HG02610 (cell line): Measurements from ENCODE around the gene YARS1.

Experiments used
- ATAC-seq: cut with Tn5 transposase; IDR thresholded peaks from one replicate; pipeline ENCODE4 v1.9.1; 2021; ENCODE audit warnings: mild to moderate bottlenecking, moderate library complexity; ENCODE audit not compliant: unreplicated experiment

The YARS1 gene

GRCh38 chr1:32817159-32817814, at the start of gene YARS1, which contains the start of gene S100PBP:
TSS of gene YARS1 (minus strand) at chr1:32817358. CDS start at chr1:32817244, 114 bp downstream.
TSS of gene S100PBP (plus strand) at chr1:32817653. CDS start at chr1:32826100, 8,447 bp downstream.
- peak; percentile 84 for ATAC-seq

- no peak for ATAC-seq
These were observed 48.7 kb upstream of the YARS1 start for GRCh38 chr1:32865639-32866405.

GRCh38 chr1:32864375-32865019, 47.3 kb upstream of the YARS1 start:
- no peak for ATAC-seq

GRCh38 chr1:32863881-32864245, 46.7 kb upstream of the YARS1 start:
- no peak for ATAC-seq

DNA sequence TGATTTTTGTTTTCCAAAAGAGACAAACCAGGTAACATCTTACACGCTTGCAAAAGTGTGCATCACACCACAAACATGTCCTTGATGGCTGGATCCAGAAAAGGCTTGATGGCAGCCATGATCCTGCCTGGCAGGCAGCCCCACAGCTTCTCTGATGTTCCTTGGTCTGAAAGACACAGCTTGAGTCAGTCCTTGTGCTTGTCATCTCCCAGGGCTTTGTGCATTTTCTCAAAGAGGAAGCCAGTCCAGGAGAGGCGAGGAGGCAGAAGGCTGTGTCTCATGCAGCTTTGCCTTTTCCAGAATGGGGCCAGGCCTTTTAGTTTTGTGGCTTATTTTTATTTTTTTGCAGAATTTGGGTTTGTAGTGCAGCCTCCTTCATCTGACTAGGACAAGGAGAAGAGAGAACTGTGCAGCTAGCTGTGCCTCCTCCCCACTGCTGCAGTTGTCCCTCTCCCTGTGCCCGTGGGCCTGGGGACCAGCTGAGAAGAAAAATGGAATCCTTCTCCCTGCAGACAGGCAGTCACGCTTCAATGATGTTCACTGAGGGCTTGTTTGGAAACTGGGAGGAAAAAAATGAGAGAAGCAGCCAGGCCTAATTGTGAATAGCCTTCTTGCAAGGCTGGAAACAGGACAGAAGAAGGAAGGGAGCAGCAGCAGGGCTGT, 46.2 kb upstream of the YARS1 start:
- ATAC-seq = no peak

DNA sequence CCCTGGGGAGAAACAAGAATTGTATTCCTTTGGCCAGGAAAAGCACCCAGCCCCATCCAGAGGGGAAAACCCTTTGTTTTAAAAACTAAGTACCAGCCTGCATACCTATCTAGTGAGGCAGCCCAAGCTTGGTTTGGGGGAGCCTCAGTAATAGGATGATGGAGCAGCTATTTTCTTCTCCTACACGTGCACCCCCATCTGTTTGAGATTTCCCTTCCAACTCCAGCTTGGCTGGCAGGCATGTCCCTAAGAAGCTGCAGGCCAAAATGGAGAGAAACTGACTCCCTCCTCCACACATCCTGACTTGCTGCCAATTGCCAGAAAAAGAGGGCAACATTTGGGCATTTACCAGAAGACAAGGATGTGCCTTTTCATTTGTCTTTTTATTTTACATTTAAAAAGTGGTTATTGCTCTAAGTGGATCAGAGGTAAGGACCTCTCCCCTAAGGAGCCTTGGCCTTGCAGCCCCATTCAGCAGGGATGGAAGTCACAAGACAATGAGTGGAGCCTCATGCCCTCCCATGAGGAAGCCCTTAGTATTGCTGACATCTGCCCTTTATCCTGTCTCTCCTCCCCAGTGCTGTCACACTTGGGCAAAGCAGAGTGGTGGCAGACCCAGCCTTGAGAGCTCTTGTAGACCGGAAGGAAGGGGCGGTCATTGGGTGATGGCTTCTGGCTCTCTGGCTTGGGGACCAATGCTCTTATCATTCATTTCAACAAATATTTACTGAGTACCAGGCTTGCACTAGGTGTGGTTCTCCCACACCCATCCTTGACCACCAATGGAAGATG, 44.9 kb upstream of the YARS1 start:
- no peak for ATAC-seq

DNA sequence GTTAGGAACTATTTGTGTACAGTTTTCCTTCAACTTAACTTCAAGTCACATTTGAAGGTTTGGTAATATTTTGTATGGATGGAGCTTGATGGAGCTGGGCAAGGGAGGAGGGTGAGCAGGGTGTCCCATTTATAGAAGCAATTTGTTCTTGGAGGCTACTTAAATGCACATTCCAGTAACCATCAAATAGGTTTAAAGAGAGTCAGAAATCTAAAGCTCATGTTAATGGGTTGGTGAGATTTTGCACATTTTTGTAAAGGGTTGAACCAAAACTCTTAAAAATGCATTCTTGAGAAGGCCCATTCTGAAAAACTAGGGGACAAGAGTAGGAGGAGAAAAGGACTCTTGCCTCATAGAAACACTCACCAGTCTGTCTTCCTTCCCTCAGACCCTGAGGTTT, 43.4 kb upstream of the YARS1 start:
- ATAC-seq = no peak

DNA sequence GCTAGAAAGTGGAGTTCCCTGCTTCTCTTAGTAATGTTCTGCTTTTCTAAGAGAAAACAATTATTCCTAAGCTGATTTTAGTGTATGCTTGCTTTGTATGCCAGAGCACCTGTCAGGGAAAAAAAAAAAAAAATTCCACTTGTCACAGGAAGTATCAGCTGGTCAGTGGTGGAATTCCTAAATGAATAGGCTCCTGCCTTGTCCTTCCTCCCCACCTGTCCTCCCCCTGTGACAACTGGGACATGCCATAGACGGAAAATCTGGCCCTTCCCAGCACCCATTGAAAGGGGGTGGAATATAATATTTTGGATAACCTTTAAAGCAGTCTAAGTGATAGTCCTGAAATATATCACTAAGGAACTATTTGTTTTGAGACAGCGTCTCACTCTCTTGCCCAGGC, 42.8 kb upstream of the YARS1 start:
- no peak for ATAC-seq

GRCh38 chr1:32858791-32859190, 41.6 kb upstream of the YARS1 start:
- no peak for ATAC-seq

DNA sequence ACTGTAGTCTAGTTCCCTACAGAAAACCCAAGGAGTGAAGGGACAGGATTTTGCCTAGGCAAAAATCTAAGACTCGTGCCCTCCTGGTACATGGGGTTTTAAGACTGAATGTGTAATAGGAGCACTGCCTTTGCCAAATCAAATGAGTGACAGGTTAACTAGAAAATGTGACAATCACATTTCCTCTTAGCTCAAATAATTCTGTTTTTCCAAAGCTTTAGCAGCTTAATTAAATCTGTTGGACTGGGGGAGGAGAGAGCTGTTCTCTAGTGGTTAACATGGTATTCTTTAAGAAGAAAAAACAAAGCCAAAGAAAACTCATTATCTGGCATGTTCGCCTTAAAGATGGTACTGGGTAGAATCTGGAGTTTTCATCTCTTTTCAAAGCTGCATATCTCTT, 41.0 kb upstream of the YARS1 start:
- no peak for ATAC-seq

DNA sequence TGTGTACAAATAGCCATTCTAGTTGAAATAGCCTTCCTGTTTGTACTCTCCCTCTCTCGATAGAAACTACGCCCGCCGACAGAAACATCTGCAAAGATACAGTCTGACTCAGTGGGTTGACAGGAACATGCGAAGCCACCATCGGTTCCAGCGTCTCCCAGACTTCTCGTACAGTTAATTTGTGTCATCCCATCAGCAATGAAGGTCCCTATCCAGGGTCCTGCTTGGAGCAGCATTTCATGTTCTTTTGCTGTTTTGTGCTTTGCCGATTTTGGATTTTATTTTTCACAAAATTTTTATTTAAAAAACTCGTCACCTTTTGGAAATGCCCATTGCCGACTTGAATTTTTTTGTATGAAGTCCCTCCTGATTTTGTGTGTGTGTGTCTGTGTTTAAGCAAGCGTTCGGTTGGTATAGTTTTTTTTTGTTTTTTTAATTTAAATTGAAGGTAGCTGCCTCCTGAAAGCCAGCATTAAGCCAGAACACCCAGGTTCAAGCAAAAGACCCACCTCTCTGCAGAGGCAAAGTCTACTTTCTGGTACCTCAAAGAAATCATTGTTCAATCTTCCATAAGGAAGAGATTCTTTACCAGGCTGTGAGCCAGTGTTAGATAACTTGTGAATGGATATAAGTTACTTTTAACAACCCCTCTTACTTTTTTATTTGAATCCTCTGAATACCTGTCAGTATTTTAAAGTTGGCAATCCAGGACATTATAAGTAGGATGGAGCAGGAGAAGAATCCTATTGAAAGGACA, 38.9 kb upstream of the YARS1 start:
- no peak for ATAC-seq

GRCh38 chr1:32848354-32849063, 31.4 kb upstream of the YARS1 start:
- no peak for ATAC-seq

GRCh38 chr1:32831878-32832277, 14.7 kb upstream of the YARS1 start:
- ATAC-seq = no peak

- no peak for ATAC-seq
These were observed 13.1 kb upstream of the YARS1 start for GRCh38 chr1:32830092-32830852.

GRCh38 chr1:32828341-32828740, 11.2 kb upstream of the YARS1 start:
- ATAC-seq = no peak

GRCh38 chr1:32825181-32825580, 8.0 kb upstream of the YARS1 start:
- no peak for ATAC-seq

GRCh38 chr1:32818804-32819541, 1.8 kb upstream of the YARS1 start:
- peak; percentile 49 for ATAC-seq
